Measurements from ENCODE around the gene CREM.
"Not testable (repeated sequence)": the region's sequence is repeated elsewhere in the genome, so short reads cannot be mapped to it uniquely, and the experiment has no call there.

The CREM gene

GRCh38 chr10:35210961-35211360 is 84.3 kb downstream of the CREM start:
- Histone ChIP-seq H3K9me3 (no peaks in the 10 kb centered on the region), H3K4me3 (no peak overlapping the region), H3K27me3 (ENCODE audit: low read depth) (no peaks in the 10 kb centered on the region), H3K36me3 (replicated peaks) (no peaks in the 10 kb centered on the region; the same call in 1 of the 2 replicates), H3K4me1 (peaks cover 16% of the 10 kb centered on the region)
- no peak for DNase-seq (ENCODE audit: low spot score in 2 of 2)
- in situ Hi-C loops (cut with MboI; ENCODE audit: low sequenced_read_pairs): loop anchor here (25.0 kb wide), 1 partner anchor 549 kb away; no protein-coding TSS in a partner anchor

GRCh38 chr10:35211390-35211789 is 84.7 kb downstream of the CREM start:
- peak; percentile 20 to 54 for DNase-seq (ENCODE audit: low spot score in 2 of 2)
- Histone ChIP-seq H3K4me3 (no peak overlapping the region), H3K36me3 (replicated peaks) (no peaks in the 10 kb centered on the region; the same call in 1 of the 2 replicates), H3K9me3 (no peaks in the 10 kb centered on the region), H3K4me1 (peaks cover 16% of the 10 kb centered on the region), H3K27me3 (ENCODE audit: low read depth) (no peaks in the 10 kb centered on the region)
- in situ Hi-C loops (cut with MboI; ENCODE audit: low sequenced_read_pairs): loop anchor here (25.0 kb wide), 1 partner anchor 549 kb away; no protein-coding TSS in a partner anchor

- DNase-seq (ENCODE audit: low spot score in 2 of 2): no peak
- Histone ChIP-seq H3K9me3 (no peaks in the 10 kb centered on the region), H3K27me3 (ENCODE audit: low read depth) (no peaks in the 10 kb centered on the region), H3K36me3 (replicated peaks) (no peaks in the 10 kb centered on the region; the same call in 1 of the 2 replicates), H3K4me1 (peaks cover 16% of the 10 kb centered on the region), H3K4me3 (no peak overlapping the region)
- in situ Hi-C loops (cut with MboI; ENCODE audit: low sequenced_read_pairs): loop anchor here (25.0 kb wide), 1 partner anchor 551 kb away; no protein-coding TSS in a partner anchor
Observed at GRCh38 chr10:35212856-35213255, 86.2 kb downstream of the CREM start.

GRCh38 chr10:35213699-35214098 is 87.1 kb downstream of the CREM start:
- Histone ChIP-seq H3K36me3 (replicated peaks) (no peaks in the 10 kb centered on the region; the same call in 1 of the 2 replicates), H3K9me3 (no peaks in the 10 kb centered on the region), H3K4me1 (peaks cover 18% of the 10 kb centered on the region), H3K27me3 (ENCODE audit: low read depth) (no peaks in the 10 kb centered on the region), H3K4me3 (no peak overlapping the region)
- in situ Hi-C loops (cut with MboI; ENCODE audit: low sequenced_read_pairs): loop anchor here (25.0 kb wide), 1 partner anchor 551 kb away; no protein-coding TSS in a partner anchor
- no peak for DNase-seq (ENCODE audit: low spot score in 2 of 2)

- H3K36me3 ChIP-seq (replicated peaks): no peaks in the 10 kb centered on the region
- peaks cover 19% of the 10 kb centered on the region for H3K4me1 ChIP-seq
- DNase-seq (ENCODE audit: low spot score in 2 of 2): no peak
- in situ Hi-C loops (cut with MboI; ENCODE audit: low sequenced_read_pairs): loop anchor here (5.0 to 25.0 kb wide), 2 partner anchors 97 to 552 kb away; no protein-coding TSS in a partner anchor
- no peak overlapping the region for H3K4me3 ChIP-seq
- no peaks in the 10 kb centered on the region for H3K9me3 ChIP-seq
- H3K27me3 ChIP-seq (ENCODE audit: low read depth): no peaks in the 10 kb centered on the region
Observed at GRCh38 chr10:35214607-35215020, 88.0 kb downstream of the CREM start.

- Histone ChIP-seq H3K27me3 (ENCODE audit: low read depth) (no peaks in the 10 kb centered on the region), H3K9me3 (no peaks in the 10 kb centered on the region), H3K4me3 (no peak overlapping the region), H3K4me1 (peaks cover 19% of the 10 kb centered on the region), H3K36me3 (replicated peaks) (no peaks in the 10 kb centered on the region)
- in situ Hi-C loops (cut with MboI; ENCODE audit: low sequenced_read_pairs): loop anchor here (5.0 to 25.0 kb wide), 2 partner anchors 98 to 553 kb away; no protein-coding TSS in a partner anchor
- DNase-seq (ENCODE audit: low spot score in 2 of 2): no peak
Observed at GRCh38 chr10:35215107-35215506, 88.5 kb downstream of the CREM start.

- H3K4me3 ChIP-seq: no peak overlapping the region
- H3K4me1 ChIP-seq: peaks cover 11% of the 10 kb centered on the region
- no peaks in the 10 kb centered on the region for H3K27me3 ChIP-seq (ENCODE audit: low read depth)
- DNase-seq (ENCODE audit: low spot score in 2 of 2): no peak
- no peaks in the 10 kb centered on the region for H3K9me3 ChIP-seq
- no peaks in the 10 kb centered on the region for H3K36me3 ChIP-seq (replicated peaks)
- in situ Hi-C loops (cut with MboI; ENCODE audit: low sequenced_read_pairs): loop anchor here (5.0 to 25.0 kb wide), 2 partner anchors 99 to 554 kb away; no protein-coding TSS in a partner anchor
Observed at GRCh38 chr10:35216303-35216905, 89.8 kb downstream of the CREM start.

- not testable (repeated sequence) for H3K36me3 ChIP-seq (replicated peaks); H3K9me3 ChIP-seq; H3K27me3 ChIP-seq (ENCODE audit: low read depth); H3K4me1 ChIP-seq; H3K4me3 ChIP-seq; DNase-seq (ENCODE audit: low spot score in 2 of 2)
- in situ Hi-C loops (cut with MboI; ENCODE audit: low sequenced_read_pairs): loop anchor here (5.0 to 25.0 kb wide), 2 partner anchors 100 to 555 kb away; no protein-coding TSS in a partner anchor
Observed at GRCh38 chr10:35216956-35217355, 90.3 kb downstream of the CREM start.

GRCh38 chr10:35217455-35217854 is 90.8 kb downstream of the CREM start:
- Histone ChIP-seq H3K4me1 (peaks cover 3% of the 10 kb centered on the region; the same call in 1 of the 2 replicates), H3K27me3 (ENCODE audit: low read depth) (no peaks in the 10 kb centered on the region), H3K4me3 (no peak overlapping the region), H3K36me3 (replicated peaks) (no peaks in the 10 kb centered on the region), H3K9me3 (no peaks in the 10 kb centered on the region)
- no peak for DNase-seq (ENCODE audit: low spot score in 2 of 2)
- in situ Hi-C loops (cut with MboI; ENCODE audit: low sequenced_read_pairs): loop anchor here (5.0 to 25.0 kb wide), 2 partner anchors 100 to 555 kb away; no protein-coding TSS in a partner anchor

- Histone ChIP-seq H3K4me3 (no peak overlapping the region), H3K36me3 (replicated peaks) (no peaks in the 10 kb centered on the region), H3K4me1 (peaks cover 3% of the 10 kb centered on the region; the same call in 1 of the 2 replicates), H3K9me3 (no peaks in the 10 kb centered on the region), H3K27me3 (ENCODE audit: low read depth) (no peaks in the 10 kb centered on the region)
- DNase-seq (ENCODE audit: low spot score in 2 of 2): peak; percentile 69 to 88
- in situ Hi-C loops (cut with MboI; ENCODE audit: low sequenced_read_pairs): loop anchor here (5.0 to 25.0 kb wide), 2 partner anchors 101 to 556 kb away; no protein-coding TSS in a partner anchor
Observed at GRCh38 chr10:35218339-35218955, 91.8 kb downstream of the CREM start.

GRCh38 chr10:35219292-35219691 is 92.6 kb downstream of the CREM start:
- no peak for DNase-seq (ENCODE audit: low spot score in 2 of 2)
- Histone ChIP-seq H3K9me3 (no peaks in the 10 kb centered on the region), H3K27me3 (ENCODE audit: low read depth) (no peaks in the 10 kb centered on the region), H3K36me3 (replicated peaks) (no peaks in the 10 kb centered on the region), H3K4me3 (no peak overlapping the region), H3K4me1 (peaks cover 3% of the 10 kb centered on the region; the same call in 1 of the 2 replicates)
- in situ Hi-C loops (cut with MboI; ENCODE audit: low sequenced_read_pairs): loop anchor here (5.0 to 25.0 kb wide), 2 partner anchors 102 to 557 kb away; no protein-coding TSS in a partner anchor

- Histone ChIP-seq H3K36me3 (replicated peaks) (no peaks in the 10 kb centered on the region), H3K9me3 (no peaks in the 10 kb centered on the region), H3K27me3 (ENCODE audit: low read depth) (no peaks in the 10 kb centered on the region), H3K4me3 (no peak overlapping the region), H3K4me1 (peaks cover 3% of the 10 kb centered on the region; the same call in 1 of the 2 replicates)
- in situ Hi-C loops (cut with MboI; ENCODE audit: low sequenced_read_pairs): loop anchor here (5.0 to 25.0 kb wide), 2 partner anchors 103 to 558 kb away; no protein-coding TSS in a partner anchor
- no peak for DNase-seq (ENCODE audit: low spot score in 2 of 2)
Observed at GRCh38 chr10:35219891-35220890, 93.5 kb downstream of the CREM start.

- Histone ChIP-seq H3K4me1 (peaks cover 3% of the 10 kb centered on the region; the same call in 1 of the 2 replicates), H3K27me3 (ENCODE audit: low read depth) (no peaks in the 10 kb centered on the region), H3K4me3 (no peak overlapping the region), H3K36me3 (replicated peaks) (no peaks in the 10 kb centered on the region), H3K9me3 (no peaks in the 10 kb centered on the region)
- in situ Hi-C loops (cut with MboI; ENCODE audit: low sequenced_read_pairs): loop anchor here (25.0 kb wide), 1 partner anchor 561 kb away; no protein-coding TSS in a partner anchor
- no peak for DNase-seq (ENCODE audit: low spot score in 2 of 2)
Observed at GRCh38 chr10:35223016-35223415, 96.4 kb downstream of the CREM start.

Measured in HAP-1 (cell line).